Mucosa of descending colon (tissue), 3 donors: Measurements from ENCODE around the gene METTL2B. TPM values are rescaled to one million over a fixed set of nuclear protein-coding genes. Genes with fewer than 3 reads are reported as not detected.

Experiments
- ATAC-seq: fragments of 200-7000 bp; cut with Tn5 transposase; one replicate; pipeline ENCODE4 v1.9.1; 2020; ENCODE audit warnings: mild to moderate bottlenecking, moderate library complexity
- DNase-seq, 3 donors: peaks; one replicate each; pipeline ENCODE4 v3.0.0-alpha.2; 2020
- H3K36me3 ChIP-seq: fragments of 200-600 bp; one replicate; pipeline ENCODE4 v1.8.0; 2021; ENCODE audit warnings: low read depth, mild to moderate bottlenecking
- H3K4me1 ChIP-seq: fragments of 200-600 bp; one replicate; pipeline ENCODE4 v1.8.0; 2021; ENCODE audit warnings: low read depth, mild to moderate bottlenecking
- H3K4me3 ChIP-seq: fragments of 200-600 bp; one replicate; pipeline ENCODE4 v1.8.0; 2021; ENCODE audit warnings: mild to moderate bottlenecking
- H3K9me3 ChIP-seq: fragments of 200-600 bp; one replicate; pipeline ENCODE4 v1.8.0; 2021; ENCODE audit warnings: mild to moderate bottlenecking
- CTCF ChIP-seq: fragments of 200-600 bp; IDR thresholded peaks from one replicate; pipeline ENCODE4 v1.8.0; 2022; ENCODE audit warnings: antibody characterized with exemption, mild to moderate bottlenecking
- intact Hi-C, 2 donors: fragments of 100-400 bp; cut with DNase I in 1 of 2; cut with micrococcal nuclease in 1 of 2; formaldehyde crosslinking; loops; one replicate each; pipeline versions ENCODE4 v1.11.0 to v1.11.1; 2022; cut with DNase I, micrococcal nuclease
- total RNA-seq, 3 donors: library from RNA; stranded (reverse); fragmentation: NEBNext Ultra II Directional in 2 of 3; extraction: Animal tissue kit (Norgen Biotek cat#: 25700) in 2 of 3; gene quantifications; one replicate each; pipeline versions ENCODE4 v1.2.1 to v1.2.4, GENCODE V29; 2021 to 2023
- donor health status: DM: no; HTN: no; CAD: no; lungs with moderate emphysema.
- donor health status: DM: no; HTN: no; CAD: no.
- donor health status: DM: no; HTN: yes; CAD: no.

METTL2B gene
- total RNA-seq, 3 donors from 2014 or later = 24.1 to 29.4 (median 28.4) TPM

GRCh38 chr7:128446306-128446705 lies 30.2 kb upstream of the METTL2B start:
- ATAC-seq = no peak
- no peak for TF ChIP-seq CTCF
- Histone ChIP-seq H3K4me3 (no peak overlapping the region), H3K9me3 (no peaks in the 10 kb centered on the region), H3K4me1 (peaks cover 26% of the 10 kb centered on the region), H3K36me3 (no peaks in the 10 kb centered on the region)
- DNase-seq = no peak
- intact Hi-C loops = no loop called here

GRCh38 chr7:128447941-128448564 lies 28.5 kb upstream of the METTL2B start:
- intact Hi-C loops = no loop called here
- ATAC-seq (no peak), DNase-seq (no peak)
- TF ChIP-seq CTCF = no peak
- H3K4me1 ChIP-seq = peaks cover 20% of the 10 kb centered on the region
- H3K4me3 ChIP-seq = no peak overlapping the region
- H3K9me3 ChIP-seq = no peaks in the 10 kb centered on the region
- no peaks in the 10 kb centered on the region for H3K36me3 ChIP-seq

GRCh38 chr7:128448751-128449302 lies 27.7 kb upstream of the METTL2B start:
- TF ChIP-seq CTCF = no peak
- no peak overlapping the region for H3K4me3 ChIP-seq
- H3K9me3 ChIP-seq = no peaks in the 10 kb centered on the region
- H3K4me1 ChIP-seq = peaks cover 14% of the 10 kb centered on the region
- H3K36me3 ChIP-seq = no peaks in the 10 kb centered on the region
- ATAC-seq (no peak), DNase-seq (no peak)
- intact Hi-C loops = no loop called here

- Histone ChIP-seq H3K4me1 (peaks cover 12% of the 10 kb centered on the region), H3K4me3 (no peak overlapping the region), H3K9me3 (no peaks in the 10 kb centered on the region), H3K36me3 (no peaks in the 10 kb centered on the region)
- ATAC-seq = no peak
- DNase-seq = no peak
- intact Hi-C loops = no loop called here
- no peak for TF ChIP-seq CTCF
These were observed 26.1 kb upstream of the METTL2B start for GRCh38 chr7:128450409-128450808.

GRCh38 chr7:128450913-128451312 lies 25.6 kb upstream of the METTL2B start:
- no peak for DNase-seq
- H3K9me3 ChIP-seq = no peaks in the 10 kb centered on the region
- no peak overlapping the region for H3K4me3 ChIP-seq
- no peak for ATAC-seq
- no peaks in the 10 kb centered on the region for H3K36me3 ChIP-seq
- peaks cover 12% of the 10 kb centered on the region for H3K4me1 ChIP-seq
- intact Hi-C loops = no loop called here
- no peak for TF ChIP-seq CTCF
